ENCODE measurements around the gene CCDC71L. TPM values are rescaled to one million over a fixed set of nuclear protein-coding genes. Genes with fewer than 3 reads are reported as not detected.

Gene CCDC71L
- total RNA-seq, 1 experiment from 2014 or later, result 21.1 TPM

GRCh38 chr7:106639476-106640334, 21.3 kb downstream of the CCDC71L start (continued):
- TF ChIP-seq RAD21 (IDR thresholded peaks at IDR 0.05; ENCODE audit: low read depth) (no peak), ZFX (IDR thresholded peaks at IDR 0.05) (no peak), CBX3 (IDR thresholded peaks at IDR 0.05; ENCODE audit: low read depth) (no peak), ELF1 (IDR thresholded peaks at IDR 0.05; ENCODE audit: borderline replicate concordance, low read depth) (no peak)

GRCh38 chr7:106635411-106635810, 25.5 kb downstream of the CCDC71L start:
- Histone ChIP-seq H3K9me3 (ENCODE audit: control insufficient read depth in 1 of 2, insufficient read depth in 1 of 2, low read depth in 1 of 2, low read length in 2 of 2) (no peaks in the 10 kb centered on the region), H4K20me1 (ENCODE audit: insufficient read depth) (no peaks in the 10 kb centered on the region), H3K27me3 (ENCODE audit: insufficient read depth, low read length) (no peaks in the 10 kb centered on the region), H3K27ac (ENCODE audit: low read depth, low read length) (no peak overlapping the region), H3K79me2 (ENCODE audit: insufficient read depth, low read length) (no peaks in the 10 kb centered on the region), H3K9me2 (ENCODE audit: insufficient read depth) (no peaks in the 10 kb centered on the region), H3K4me3 (replicated peaks in 1 of 2; ENCODE audit: low read depth in 1 of 2, low read length in 2 of 2) (no peak overlapping the region), H3K9ac (ENCODE audit: low read length) (no peak overlapping the region), H2AFZ (ENCODE audit: low read depth, low read length, poor library complexity, severe bottlenecking) (no peak overlapping the region), H3K4me1 (ENCODE audit: control insufficient read depth in 1 of 2, insufficient read depth in 2 of 2, low read length in 2 of 2) (no peaks in the 10 kb centered on the region), H3K36me3 (ENCODE audit: control insufficient read depth in 1 of 2, insufficient read depth in 2 of 2, low read length in 2 of 2) (no peaks in the 10 kb centered on the region), H3K4me2 (ENCODE audit: low read length) (no peak overlapping the region)
- intact Hi-C loops (cut with micrococcal nuclease), result no loop called here
- POLR2A ChIA-PET, result no interaction called here
- TF ChIP-seq EGR1 (IDR thresholded peaks at IDR 0.05; ENCODE audit: low read depth), result no peak
- TF ChIP-seq, protein P1, sequence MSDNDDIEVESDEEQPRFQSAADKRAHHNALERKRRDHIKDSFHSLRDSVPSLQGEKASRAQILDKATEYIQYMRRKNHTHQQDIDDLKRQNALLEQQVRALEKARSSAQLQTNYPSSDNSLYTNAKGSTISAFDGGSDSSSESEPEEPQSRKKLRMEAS (IDR thresholded peaks at IDR 0.05), result no peak
- no TSS peak for BruUV-seq (replicated peaks)
- ATAC-seq (no peak), DNase-seq (ENCODE audit: low read depth, low spot score) (no peak)
- RAD21 ChIA-PET (ENCODE audit: low non-redundant PET in 1 of 2, low total read pairs in 2 of 2, uncharacterized antibody in 2 of 2, unreplicated experiment in 2 of 2), result no interaction called here
- CTCF ChIA-PET, result no interaction called here

DNA sequence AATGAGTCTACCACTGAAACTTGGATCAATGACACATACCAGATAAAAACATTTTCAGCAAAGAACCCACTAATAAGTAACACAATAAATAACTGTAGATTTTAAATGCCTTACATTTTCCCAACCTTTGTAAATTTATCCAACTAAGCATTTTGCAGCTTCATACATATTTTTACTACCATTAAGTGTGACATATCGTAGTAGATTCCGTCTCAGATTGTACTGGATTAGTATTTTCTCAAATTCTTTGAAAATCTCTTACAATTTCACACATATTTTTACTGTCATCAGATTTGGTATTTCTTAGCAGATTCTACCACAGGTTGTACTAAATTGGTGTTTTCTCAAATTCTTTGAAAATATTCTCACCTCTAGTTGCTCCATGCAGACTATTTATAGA, 26.0 kb downstream of the CCDC71L start:
- H3K27me3 ChIP-seq (ENCODE audit: insufficient read depth, low read length), result no peaks in the 10 kb centered on the region

More for the DNA sequence above, 26.0 kb downstream of the CCDC71L start:
- no peaks in the 10 kb centered on the region for H3K79me2 ChIP-seq (ENCODE audit: insufficient read depth, low read length)
- intact Hi-C loops (cut with micrococcal nuclease), result no loop called here
- no peaks in the 10 kb centered on the region for H3K9me3 ChIP-seq (ENCODE audit: control insufficient read depth in 1 of 2, insufficient read depth in 1 of 2, low read depth in 1 of 2, low read length in 2 of 2)
- no peaks in the 10 kb centered on the region for H4K20me1 ChIP-seq (ENCODE audit: insufficient read depth)
- ATAC-seq (no peak), DNase-seq (ENCODE audit: low read depth, low spot score) (no peak)
- H3K27ac ChIP-seq (ENCODE audit: low read depth, low read length), result no peak overlapping the region
- H3K9me2 ChIP-seq (ENCODE audit: insufficient read depth), result no peaks in the 10 kb centered on the region
- no peaks in the 10 kb centered on the region for H3K4me1 ChIP-seq (ENCODE audit: control insufficient read depth in 1 of 2, insufficient read depth in 2 of 2, low read length in 2 of 2)
- CTCF ChIA-PET, result no interaction called here
- RAD21 ChIA-PET (ENCODE audit: low non-redundant PET in 1 of 2, low total read pairs in 2 of 2, uncharacterized antibody in 2 of 2, unreplicated experiment in 2 of 2), result no interaction called here
- BruUV-seq (replicated peaks), result no TSS peak
- no peak overlapping the region for H3K4me3 ChIP-seq (replicated peaks in 1 of 2; ENCODE audit: low read depth in 1 of 2, low read length in 2 of 2)
- no peak overlapping the region for H2AFZ ChIP-seq (ENCODE audit: low read depth, low read length, poor library complexity, severe bottlenecking)
- no peak overlapping the region for H3K4me2 ChIP-seq (ENCODE audit: low read length)
- TF ChIP-seq CBX3 (IDR thresholded peaks at IDR 0.05; ENCODE audit: low read depth), result no peak
- TF ChIP-seq JUND (IDR thresholded peaks at IDR 0.05), result no peak
- TF ChIP-seq ELF1 (IDR thresholded peaks at IDR 0.05; ENCODE audit: borderline replicate concordance, low read depth), result no peak
- no peak for TF ChIP-seq ZNF274 (IDR thresholded peaks at IDR 0.05; ENCODE audit: low read depth, low read length)
- TF ChIP-seq, protein P2, sequence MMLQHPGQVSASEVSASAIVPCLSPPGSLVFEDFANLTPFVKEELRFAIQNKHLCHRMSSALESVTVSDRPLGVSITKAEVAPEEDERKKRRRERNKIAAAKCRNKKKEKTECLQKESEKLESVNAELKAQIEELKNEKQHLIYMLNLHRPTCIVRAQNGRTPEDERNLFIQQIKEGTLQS (IDR thresholded peaks at IDR 0.05), result no peak
- no peak for TF ChIP-seq EGR1 (IDR thresholded peaks at IDR 0.05; ENCODE audit: low read depth)
- TF ChIP-seq YY1 (IDR thresholded peaks at IDR 0.05; ENCODE audit: extremely low read depth, insufficient replicate concordance, low read depth, low read length), result no peak
- no peak for TF ChIP-seq SRF (IDR thresholded peaks at IDR 0.05; ENCODE audit: low read depth)
- no peak for TF ChIP-seq TCF7L2 (IDR thresholded peaks at IDR 0.05; ENCODE audit: borderline replicate concordance, extremely low read depth, insufficient read depth, insufficient read length)
- no peak overlapping the region for H3K9ac ChIP-seq (ENCODE audit: low read length)
- H3K36me3 ChIP-seq (ENCODE audit: control insufficient read depth in 1 of 2, insufficient read depth in 2 of 2, low read length in 2 of 2), result no peaks in the 10 kb centered on the region
- POLR2A ChIA-PET, result no interaction called here

Measured in HCT116 (cell line).